GM21529 (cell line): ENCODE results near the gene COL4A5.
A peak's percentile ranks its signal among the peaks of the same experiment; 100 is the strongest.
"Not testable (repeated sequence)": the region's sequence is repeated elsewhere in the genome, so short reads cannot be mapped to it uniquely, and the experiment has no call there.

Experiments
- ATAC-seq: cut with Tn5 transposase; IDR thresholded peaks from one replicate; pipeline ENCODE4 v1.9.1; 2021; ENCODE audit not compliant: unreplicated experiment

COL4A5 gene

DNA sequence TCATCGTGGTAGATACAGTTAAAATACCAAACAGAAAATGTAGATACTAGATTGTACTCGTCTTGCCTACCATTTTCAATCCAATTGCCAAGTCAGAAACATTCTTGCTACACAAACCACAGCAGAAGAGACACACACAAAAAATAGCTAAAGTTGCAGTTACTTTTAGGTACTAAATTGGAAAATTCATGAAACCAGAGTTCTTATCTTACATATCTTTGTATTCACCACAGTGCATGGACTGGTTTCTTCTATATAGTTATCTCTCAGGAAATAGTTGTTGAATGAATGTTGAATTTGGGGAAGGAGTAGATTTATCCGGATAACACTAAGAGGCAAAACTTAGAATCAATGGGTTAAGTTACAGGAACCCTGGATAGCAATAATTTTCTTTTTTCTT is 14.2 kb downstream of the COL4A5 start:
- ATAC-seq = no peak

DNA sequence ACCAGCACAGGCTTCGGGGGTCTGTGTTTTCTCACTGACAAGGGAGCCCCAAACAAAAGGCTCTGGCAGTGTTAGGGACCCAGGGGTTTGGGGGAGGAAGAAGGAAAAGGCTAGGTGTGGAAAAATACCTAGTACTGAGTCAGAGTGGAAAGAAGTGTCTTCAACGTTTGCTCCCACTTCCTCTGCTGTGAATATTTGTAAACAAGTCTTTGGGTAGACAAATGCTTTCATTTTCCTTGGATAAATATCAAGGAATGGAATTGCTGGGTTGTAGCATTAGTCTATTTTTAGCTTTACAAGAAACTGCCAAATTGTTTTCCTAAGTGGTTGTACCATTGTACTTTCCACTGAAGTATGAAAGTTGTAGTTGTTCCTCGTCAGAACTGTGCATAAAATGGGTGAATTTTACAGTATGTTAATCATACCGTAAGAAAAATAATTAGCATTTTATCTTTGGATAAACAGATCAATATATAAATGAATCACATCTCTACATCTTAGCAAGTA is 17.4 kb downstream of the COL4A5 start:
- no peak for ATAC-seq

DNA sequence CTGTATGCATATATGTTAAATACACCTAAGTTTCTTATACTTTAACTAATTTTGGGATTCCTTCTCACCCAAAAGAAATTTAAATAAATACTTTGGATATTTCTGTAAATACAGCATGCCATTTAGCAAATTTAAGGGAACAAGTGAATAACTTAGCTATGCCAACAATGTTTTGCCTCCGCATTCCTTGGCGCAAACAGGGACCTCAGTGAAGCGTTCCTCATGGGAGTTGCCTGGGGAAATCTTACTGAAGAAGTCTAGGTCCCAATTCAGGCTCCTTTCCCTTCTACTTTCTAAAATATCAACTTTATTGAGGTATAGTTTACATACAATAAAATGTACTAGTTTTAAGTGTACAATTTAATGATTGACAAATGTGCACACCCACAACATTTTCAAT is 25.0 kb downstream of the COL4A5 start:
- no peak for ATAC-seq

- no peak for ATAC-seq
These were observed 28.8 kb downstream of the COL4A5 start for GRCh38 chrX:108468486-108468885.

DNA sequence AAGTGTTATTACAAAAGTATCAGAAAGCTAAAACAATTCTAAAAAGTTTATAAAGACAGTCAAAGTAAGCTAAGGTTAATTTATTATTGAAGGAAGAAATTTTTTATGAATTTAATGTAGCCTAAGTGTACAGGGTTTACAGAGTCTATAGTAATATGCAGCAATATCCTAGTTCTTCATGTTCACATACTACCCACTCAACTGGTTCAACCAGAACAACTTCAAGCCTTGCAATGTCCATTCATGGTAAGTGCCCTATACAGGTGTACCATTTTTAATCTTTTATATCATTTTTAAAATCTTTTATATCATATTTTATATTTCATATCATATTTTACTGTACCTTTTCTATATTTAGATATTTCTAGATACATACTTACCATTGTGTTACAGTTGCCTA is 34.3 kb downstream of the COL4A5 start:
- ATAC-seq = no peak

- not testable (repeated sequence) for ATAC-seq
These were observed 41.9 kb downstream of the COL4A5 start for GRCh38 chrX:108481528-108481927.

- no peak for ATAC-seq
These were observed 44.6 kb downstream of the COL4A5 start for GRCh38 chrX:108484251-108484650.

DNA sequence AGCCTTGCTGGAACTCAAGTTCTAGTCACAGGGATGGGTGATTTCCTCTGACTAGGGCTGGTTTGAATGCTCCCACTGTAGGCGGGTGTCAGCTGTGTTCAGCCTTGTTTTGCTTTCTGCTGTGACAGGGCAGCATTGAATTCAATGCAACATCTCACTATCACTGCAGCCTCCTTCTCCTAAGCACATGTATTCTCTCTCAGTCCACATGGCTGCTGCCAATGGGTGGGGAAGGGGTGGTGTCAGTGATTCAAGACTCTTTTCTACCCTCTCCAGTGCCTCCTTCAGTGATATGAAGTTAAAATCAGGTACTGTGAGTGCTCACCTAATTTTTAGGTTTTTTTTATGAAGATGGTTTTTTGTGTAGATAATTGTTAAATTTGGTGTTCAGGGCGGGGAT is 46.3 kb downstream of the COL4A5 start:
- ATAC-seq = no peak

- no peak for ATAC-seq
These were observed 54.9 kb downstream of the COL4A5 start for GRCh38 chrX:108494406-108495090.

DNA sequence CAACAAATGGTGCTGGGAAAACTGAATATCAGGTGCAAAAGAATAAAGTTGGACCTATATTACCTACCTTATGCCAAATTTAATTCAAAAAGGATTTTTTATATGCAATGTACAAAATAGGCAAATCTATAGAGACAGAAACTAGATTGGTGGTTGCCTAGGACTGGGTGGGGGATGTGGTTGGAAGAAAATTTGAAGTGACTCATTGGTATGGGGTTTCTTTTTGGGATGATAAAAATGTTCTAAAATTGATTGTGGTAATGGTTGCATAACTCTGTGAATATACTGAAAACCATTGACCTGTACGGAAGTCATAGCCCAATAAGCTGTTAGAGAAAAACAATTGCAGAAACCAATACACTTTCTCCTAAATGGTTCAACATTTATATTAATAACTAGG is 72.1 kb downstream of the COL4A5 start:
- ATAC-seq = no peak

GRCh38 chrX:108516184-108516583 is 76.5 kb downstream of the COL4A5 start:
- no peak for ATAC-seq

- ATAC-seq = no peak
These were observed 88.1 kb downstream of the COL4A5 start for GRCh38 chrX:108527724-108528123.

- ATAC-seq = peak; percentile 97
These were observed 97.4 kb downstream of the COL4A5 start for GRCh38 chrX:108537005-108537404.

DNA sequence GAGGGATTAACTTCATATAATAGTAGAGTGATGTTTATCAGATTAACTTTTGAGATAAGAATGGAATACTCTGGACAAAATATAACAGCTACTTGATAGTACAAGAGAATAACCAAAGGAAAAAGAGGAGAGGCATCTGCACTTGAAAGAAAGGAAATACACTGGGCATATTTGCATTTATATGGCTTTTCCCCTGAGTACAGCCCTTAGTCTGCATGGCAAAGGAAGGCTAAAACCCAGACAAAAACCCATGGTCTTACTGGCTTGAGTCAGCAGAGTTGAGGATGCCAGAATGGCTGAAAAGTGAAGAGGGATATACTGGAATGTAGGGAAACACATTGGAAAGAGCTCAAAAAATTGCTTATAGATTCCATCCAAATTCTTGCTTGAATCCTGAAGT is 101.6 kb downstream of the COL4A5 start:
- ATAC-seq = no peak

DNA sequence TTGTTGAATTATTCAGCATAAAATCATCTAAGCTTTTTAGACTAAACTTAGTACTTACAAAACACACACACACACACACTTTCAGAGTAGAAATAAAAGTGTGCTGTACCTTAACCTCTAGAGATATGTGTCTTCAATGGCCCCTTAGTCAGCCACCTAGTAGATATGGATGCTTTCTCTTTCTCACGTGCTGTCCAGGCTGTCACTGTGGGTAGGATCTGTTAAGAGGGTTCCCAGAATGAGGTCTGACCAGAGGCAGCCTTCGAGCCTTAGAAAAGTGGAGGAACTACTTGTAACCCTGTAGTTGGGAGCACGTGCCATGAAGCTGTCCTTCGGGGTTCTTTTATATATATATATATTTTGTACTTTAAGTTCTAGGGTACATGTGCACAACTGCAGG is 117.9 kb downstream of the COL4A5 start:
- ATAC-seq = no peak

GRCh38 chrX:108558217-108558616 is 118.6 kb downstream of the COL4A5 start:
- no peak for ATAC-seq

- ATAC-seq = no peak
These were observed 133.5 kb downstream of the COL4A5 start for GRCh38 chrX:108573136-108573535.

GRCh38 chrX:108582151-108582550 is 142.5 kb downstream of the COL4A5 start:
- no peak for ATAC-seq

DNA sequence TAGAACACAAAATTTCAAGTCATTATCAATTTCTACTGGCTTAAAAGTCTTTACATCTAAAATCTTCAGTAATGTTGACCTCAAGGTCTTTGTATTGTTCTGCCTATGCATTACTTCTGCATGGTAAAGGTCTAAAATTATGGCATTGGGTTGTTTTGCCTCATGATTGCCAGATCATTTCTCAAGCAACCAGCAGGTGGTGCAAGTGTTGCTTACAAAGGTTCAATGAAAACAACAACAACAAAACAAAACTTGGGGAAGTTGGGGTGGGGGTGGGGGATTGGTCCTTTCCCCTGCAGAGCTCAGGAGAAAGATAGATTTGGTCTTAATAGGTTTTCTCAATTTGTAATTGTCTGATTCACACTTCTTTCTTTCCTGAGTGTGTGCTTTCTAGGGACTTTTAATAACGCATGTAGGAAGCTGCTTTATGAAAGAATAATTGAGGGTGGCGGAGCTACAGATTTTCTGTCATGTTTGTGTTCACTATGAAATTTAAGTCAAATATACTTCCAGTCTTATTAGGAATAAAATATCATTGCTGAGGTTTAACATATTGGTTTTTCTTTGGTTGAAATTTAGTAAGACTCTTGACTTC is 145.1 kb downstream of the COL4A5 start:
- ATAC-seq = no peak

DNA sequence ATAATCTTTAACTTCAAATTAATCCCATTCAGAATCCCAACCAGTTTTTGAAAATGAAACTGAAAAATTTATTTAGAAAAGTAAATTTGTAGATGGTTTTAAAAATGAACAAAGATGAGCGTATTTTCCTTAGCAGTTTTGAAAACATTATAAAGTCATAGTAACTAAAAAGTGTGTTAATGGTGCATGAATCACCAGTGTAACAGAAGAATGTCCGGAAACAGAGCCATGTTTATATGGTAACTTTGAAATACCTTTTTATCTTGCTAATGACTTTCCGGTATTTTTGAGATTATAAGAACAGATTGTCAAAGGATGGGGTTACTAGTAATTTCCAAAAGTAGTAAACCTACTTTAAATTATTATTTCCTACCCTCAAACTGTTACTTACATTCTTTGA is 150.9 kb downstream of the COL4A5 start:
- no peak for ATAC-seq

DNA sequence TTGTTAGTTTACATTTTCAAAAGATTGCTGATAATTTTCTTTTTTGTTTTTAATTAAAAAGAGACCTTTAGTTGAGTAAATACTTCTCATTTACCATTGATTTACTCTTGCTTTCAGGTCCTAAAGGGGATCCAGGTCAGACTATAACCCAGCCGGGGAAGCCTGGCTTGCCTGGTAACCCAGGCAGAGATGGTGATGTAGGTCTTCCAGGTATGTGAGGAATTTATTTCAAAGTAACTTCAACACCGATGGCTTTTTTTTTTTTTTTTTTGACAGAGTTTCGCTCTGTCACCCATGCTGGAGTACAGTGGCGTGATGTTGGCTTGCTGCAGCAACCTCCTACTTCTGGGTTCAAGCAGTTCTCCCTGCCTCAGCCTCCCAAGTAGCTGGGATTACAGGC is 161.6 kb downstream of the COL4A5 start:
- ATAC-seq = no peak

DNA sequence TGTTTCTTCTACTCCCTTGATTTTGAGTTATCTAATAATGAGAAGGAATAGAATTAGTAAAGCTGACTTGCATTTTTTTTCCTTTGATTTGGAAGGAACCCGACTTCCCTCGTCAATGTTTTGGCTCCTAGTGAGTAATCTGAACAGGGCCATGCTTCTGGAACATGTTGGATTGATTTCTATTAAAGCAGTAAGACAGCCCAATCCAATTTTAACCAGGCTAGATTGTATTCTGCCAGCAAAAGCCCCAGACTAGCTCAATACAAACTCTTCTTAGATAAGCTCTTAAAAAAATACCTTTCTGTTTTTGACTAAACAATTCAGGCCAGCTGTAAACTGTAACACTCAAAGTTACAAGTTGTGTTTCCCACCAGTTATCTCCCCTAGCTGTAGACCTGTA is 170.5 kb downstream of the COL4A5 start:
- ATAC-seq = no peak

DNA sequence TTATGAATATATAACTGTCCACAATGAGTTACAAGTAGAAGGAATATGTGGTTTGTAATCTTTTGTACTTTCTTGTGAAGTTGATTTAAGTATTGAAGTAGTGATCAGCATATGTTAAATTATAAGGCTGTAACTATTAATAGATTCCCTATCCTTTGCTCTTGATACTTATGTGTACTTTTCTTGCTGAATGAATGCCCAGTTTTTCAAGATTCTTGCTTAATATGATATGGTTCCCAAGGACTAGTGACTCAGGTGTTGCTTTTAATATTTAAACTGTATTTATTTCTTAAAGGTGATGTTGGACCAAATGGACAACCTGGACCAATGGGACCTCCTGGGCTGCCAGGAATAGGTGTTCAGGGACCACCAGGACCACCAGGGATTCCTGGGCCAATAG is 175.0 kb downstream of the COL4A5 start:
- ATAC-seq = no peak
